Thyroid gland (tissue), 4 donors: ENCODE data around the gene SIK3.

ENCODE experiments used
- CTCF ChIP-seq, 6 experiments: fragments of 200-600 bp in 3 of 6; fragments of 450-650 bp in 3 of 6; sonication (generic) in 3 of 6; IDR thresholded peaks; one replicate each; pipeline ENCODE4 v1.5.1; 2016 to 2019; ENCODE audit warnings: antibody characterized with exemption in 6 of 6, mild to moderate bottlenecking in 2 of 6, inconsistent platforms in 1 of 6, moderate library complexity in 1 of 6
- POLR2A ChIP-seq, 2 donors: fragments of 450-650 bp; IDR thresholded peaks; one replicate each; pipeline ENCODE4 v1.6.1; 2017; ENCODE audit warnings: antibody characterized with exemption in 2 of 2, mild to moderate bottlenecking in 2 of 2, moderate library complexity in 1 of 2

GRCh38 chr11:116862951-116863350 lies 235.3 kb downstream of the SIK3 start:
- TF ChIP-seq CTCF (IDR thresholded peaks at IDR 0.05) (no peak), POLR2A (IDR thresholded peaks at IDR 0.05) (no peak)
